RWPE2 (cell line): Measurements from ENCODE around the gene GPR3.
A peak's percentile ranks its signal among the peaks of the same experiment; 100 is the strongest.

ENCODE experiments used
- ATAC-seq: fragments of 200-7000 bp; cut with Tn5 transposase; 3 replicates; pipeline ENCODE4 v1.9.1; 2021; ENCODE audit warnings: low read depth
- DNase-seq: peaks from one replicate; pipeline ENCODE4 v3.0.0-alpha.2; 2020; ENCODE audit warnings: low spot score
- H3K27ac ChIP-seq: fragments of 450-650 bp; 2 replicates; pipeline ENCODE4 v1.5.1; 2017; ENCODE audit warnings: mild to moderate bottlenecking; ENCODE audit not compliant: poor library complexity, severe bottlenecking
- H3K27me3 ChIP-seq: fragments of 250-450 bp; sonication (Bioruptor Pico); 2 replicates; pipeline ENCODE4 v1.5.1; 2021; ENCODE audit warnings: mild to moderate bottlenecking, moderate library complexity; ENCODE audit not compliant: insufficient read depth, poor library complexity, severe bottlenecking
- H3K36me3 ChIP-seq: fragments of 250-450 bp; sonication (Bioruptor Pico); 2 replicates; pipeline ENCODE4 v1.5.1; 2020; ENCODE audit warnings: low read depth, mild to moderate bottlenecking, moderate library complexity
- H3K4me1 ChIP-seq: fragments of 250-450 bp; sonication (Bioruptor Pico); 2 replicates; pipeline ENCODE4 v1.5.1; 2021; ENCODE audit warnings: mild to moderate bottlenecking, moderate library complexity; ENCODE audit not compliant: insufficient read depth, poor library complexity, severe bottlenecking
- H3K4me3 ChIP-seq: fragments of 250-450 bp; sonication (Bioruptor Pico); 2 replicates; pipeline ENCODE4 v1.5.1; 2021; ENCODE audit warnings: mild to moderate bottlenecking, moderate library complexity; ENCODE audit not compliant: severe bottlenecking
- H3K9me3 ChIP-seq: fragments of 250-450 bp; sonication (Bioruptor Pico); 2 replicates; pipeline ENCODE4 v1.5.1; 2021; ENCODE audit warnings: mild to moderate bottlenecking, moderate library complexity; ENCODE audit not compliant: severe bottlenecking
- TF ChIP-seq, protein P1 (sequence below): fragments of 450-650 bp; IDR thresholded peaks from one replicate; pipeline ENCODE4 v1.5.1; 2017; ENCODE audit warnings: mild to moderate bottlenecking, moderate library complexity; ENCODE audit not compliant: poor library complexity, severe bottlenecking

Gene GPR3

DNA sequence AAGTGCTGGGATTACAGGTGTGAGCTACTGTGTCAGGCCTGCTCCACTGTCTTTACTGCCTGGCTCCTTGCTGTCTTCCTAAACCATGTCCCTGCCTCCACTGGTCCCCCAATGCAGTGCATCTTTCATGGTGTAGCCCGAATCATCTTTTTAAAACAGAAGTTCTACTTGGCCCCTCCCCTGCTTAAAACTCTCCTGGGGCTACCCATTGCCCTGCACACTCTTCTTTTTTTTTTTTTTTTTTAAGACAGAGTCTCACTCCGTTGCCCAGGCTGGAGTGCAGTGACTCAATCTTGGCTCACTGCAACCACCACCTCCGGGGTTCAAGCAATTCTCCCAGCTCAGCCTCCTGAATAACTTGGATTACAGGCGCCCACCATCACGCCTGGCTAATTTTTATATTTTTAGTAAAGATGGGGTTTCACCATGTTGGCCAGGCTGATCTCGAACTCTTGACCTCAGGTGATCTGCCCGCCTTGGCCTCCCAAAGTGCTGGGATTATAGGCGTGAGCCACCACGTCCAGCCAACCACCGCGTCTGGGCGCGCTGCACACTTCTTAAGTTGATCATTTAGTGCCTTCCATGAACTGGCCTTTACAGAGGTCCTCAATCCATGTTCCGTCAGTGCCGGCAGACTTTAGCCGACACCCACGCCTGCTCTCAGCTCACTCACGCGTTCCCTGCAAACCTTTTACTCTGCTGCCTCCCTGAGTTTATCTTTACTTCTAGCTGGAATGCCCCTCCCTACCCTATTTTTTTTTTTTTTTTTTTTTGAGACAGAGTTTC, 20.2 kb upstream of the GPR3 start:
- H3K27me3 ChIP-seq, result no peaks in the 10 kb centered on the region
- TF ChIP-seq, protein P1, sequence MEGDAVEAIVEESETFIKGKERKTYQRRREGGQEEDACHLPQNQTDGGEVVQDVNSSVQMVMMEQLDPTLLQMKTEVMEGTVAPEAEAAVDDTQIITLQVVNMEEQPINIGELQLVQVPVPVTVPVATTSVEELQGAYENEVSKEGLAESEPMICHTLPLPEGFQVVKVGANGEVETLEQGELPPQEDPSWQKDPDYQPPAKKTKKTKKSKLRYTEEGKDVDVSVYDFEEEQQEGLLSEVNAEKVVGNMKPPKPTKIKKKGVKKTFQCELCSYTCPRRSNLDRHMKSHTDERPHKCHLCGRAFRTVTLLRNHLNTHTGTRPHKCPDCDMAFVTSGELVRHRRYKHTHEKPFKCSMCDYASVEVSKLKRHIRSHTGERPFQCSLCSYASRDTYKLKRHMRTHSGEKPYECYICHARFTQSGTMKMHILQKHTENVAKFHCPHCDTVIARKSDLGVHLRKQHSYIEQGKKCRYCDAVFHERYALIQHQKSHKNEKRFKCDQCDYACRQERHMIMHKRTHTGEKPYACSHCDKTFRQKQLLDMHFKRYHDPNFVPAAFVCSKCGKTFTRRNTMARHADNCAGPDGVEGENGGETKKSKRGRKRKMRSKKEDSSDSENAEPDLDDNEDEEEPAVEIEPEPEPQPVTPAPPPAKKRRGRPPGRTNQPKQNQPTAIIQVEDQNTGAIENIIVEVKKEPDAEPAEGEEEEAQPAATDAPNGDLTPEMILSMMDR, result no peak
- DNase-seq (no peak), ATAC-seq (no peak)
- no peak overlapping the region for H3K4me3 ChIP-seq
- peaks cover 3% of the 10 kb centered on the region for H3K4me1 ChIP-seq
- no peaks in the 10 kb centered on the region for H3K9me3 ChIP-seq
- no peak overlapping the region for H3K27ac ChIP-seq
- no peaks in the 10 kb centered on the region for H3K36me3 ChIP-seq

DNA sequence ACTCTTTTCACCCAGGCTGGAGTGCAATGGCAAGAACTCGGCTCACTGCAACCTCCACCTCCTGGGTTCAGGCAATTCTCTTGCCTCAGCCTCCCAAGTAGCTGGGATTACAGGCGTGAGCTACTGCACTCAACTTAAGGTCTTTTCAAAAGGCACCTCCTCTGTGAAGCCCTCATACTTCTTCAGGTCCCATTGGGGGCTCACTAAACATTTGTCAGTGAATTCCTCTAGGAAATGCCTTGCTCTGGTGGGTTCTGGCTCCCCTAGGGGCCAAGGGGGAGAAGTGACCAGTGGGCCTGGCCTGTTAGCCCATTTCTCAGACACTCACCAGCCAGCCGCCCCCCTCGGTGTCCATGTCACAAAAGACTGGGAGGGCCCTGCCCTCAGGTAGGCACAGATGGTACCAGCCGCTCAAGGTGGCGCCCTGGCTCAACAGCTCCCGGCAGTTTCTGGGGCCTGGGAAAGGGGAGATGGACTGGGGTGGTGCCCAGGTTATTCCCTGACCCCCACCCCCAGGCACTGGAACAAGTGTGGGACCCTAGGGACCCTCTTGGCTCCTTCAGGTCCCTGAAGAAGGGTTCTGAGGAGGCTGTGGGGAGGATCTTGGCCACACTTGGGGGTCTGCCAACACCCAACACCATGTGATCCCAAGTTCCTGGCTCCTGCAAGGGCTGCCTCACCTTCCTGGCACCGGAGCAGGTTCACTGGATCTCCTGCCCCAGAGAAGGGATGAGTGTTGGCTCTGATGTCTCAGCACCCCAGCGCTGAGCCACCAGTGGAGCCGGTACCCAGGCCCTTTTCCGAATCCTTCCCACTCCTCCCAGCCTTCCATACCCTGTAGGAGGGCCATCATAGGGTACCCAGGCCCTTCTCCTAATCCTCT, 19.4 kb upstream of the GPR3 start:
- H3K4me1 ChIP-seq, result no peaks in the 10 kb centered on the region
- H3K9me3 ChIP-seq, result no peaks in the 10 kb centered on the region
- no peaks in the 10 kb centered on the region for H3K36me3 ChIP-seq
- ATAC-seq (peak; percentile 24; the same call in 1 of the 3 replicates), DNase-seq (peak; percentile 65)
- no peak overlapping the region for H3K27ac ChIP-seq
- TF ChIP-seq, protein P1, result peak; percentile 12
- H3K4me3 ChIP-seq, result no peak overlapping the region
- H3K27me3 ChIP-seq, result no peaks in the 10 kb centered on the region

- Histone ChIP-seq H3K27ac (no peak within 1 kb of the TSS), H3K4me1 (no peaks in the 10 kb centered on the region), H3K27me3 (no peaks in the 10 kb centered on the region), H3K9me3 (no peaks in the 10 kb centered on the region), H3K4me3 (no peak within 1 kb of the TSS), H3K36me3 (no peaks in the 10 kb centered on the region)
- TF ChIP-seq, protein P1, result no peak
- DNase-seq, result peak; percentile 50
- no peak for ATAC-seq
Measured at GRCh38 chr1:27374362-27375086, 17.9 kb upstream of the GPR3 start, which contains the start of gene FCN3. Gene FCN3 (minus strand): TSS chr1:27374824. CDS start chr1:27374818, 6 bp downstream.

- ATAC-seq (no peak), DNase-seq (no peak)
- H3K4me3 ChIP-seq, result no peak overlapping the region
- TF ChIP-seq, protein P1, result no peak
- H3K27me3 ChIP-seq, result no peaks in the 10 kb centered on the region
- H3K4me1 ChIP-seq, result no peaks in the 10 kb centered on the region
- H3K9me3 ChIP-seq, result no peaks in the 10 kb centered on the region
- no peaks in the 10 kb centered on the region for H3K36me3 ChIP-seq
- no peak overlapping the region for H3K27ac ChIP-seq
Measured at GRCh38 chr1:27377760-27378495, 14.5 kb upstream of the GPR3 start.
